ENCODE results near the gene C10orf88. TPM values are rescaled to one million over a fixed set of nuclear protein-coding genes. Genes with fewer than 3 reads are reported as not detected.

The C10orf88 gene
- total RNA-seq (10.5 TPM), polyA plus RNA-seq (ENCODE audit: insufficient read depth in 1 of 8, insufficient read length in 8 of 8, low replicate concordance in 1 of 8) (10 to 100 TPM in 7 of 8 donors, 1 to 10 TPM in 1; 8.7 to 13.7 (median 12.3) TPM)
- long read RNA-seq, donor 1, partial matches to known transcripts: 0 of 1 reads
- long read RNA-seq, donor 1, other reads (novel, unspliced or antisense): 0 of 1 reads
- long read RNA-seq, donor 2, partial matches to known transcripts: 0 of 2 reads
- long read RNA-seq, donor 2, other reads (novel, unspliced or antisense): 0 of 2 reads
- long read RNA-seq, donor 3, transcript C10orf88-204 (6 exons, 2,482 nt): major isoform, 5 of 5 reads
- long read RNA-seq, donor 3, partial matches to known transcripts: 0 of 5 reads
- long read RNA-seq, donor 3, other reads (novel, unspliced or antisense): 0 of 5 reads
- long read RNA-seq, donor 4: 0 reads
- long read RNA-seq, donor 5, transcript C10orf88-204 (6 exons, 2,482 nt): major isoform, 11 of 11 reads
- long read RNA-seq, donor 5, partial matches to known transcripts: 0 of 11 reads
- long read RNA-seq, donor 5, other reads (novel, unspliced or antisense): 0 of 11 reads
- long read RNA-seq, donor 6, partial matches to known transcripts: 0 of 2 reads
- long read RNA-seq, donor 6, other reads (novel, unspliced or antisense): 0 of 2 reads
- long read RNA-seq, donor 7, partial matches to known transcripts: 0 of 2 reads
- long read RNA-seq, donor 7, other reads (novel, unspliced or antisense): 0 of 2 reads
- long read RNA-seq, donor 8, partial matches to known transcripts: 0 of 4 reads
- long read RNA-seq, donor 8, other reads (novel, unspliced or antisense): 0 of 4 reads
- long read RNA-seq, donor 9, transcript C10orf88-204 (6 exons, 2,482 nt): major isoform, 5 of 5 reads
- long read RNA-seq, donor 9, partial matches to known transcripts: 0 of 5 reads
- long read RNA-seq, donor 9, other reads (novel, unspliced or antisense): 0 of 5 reads
- long read RNA-seq, donor 10, partial matches to known transcripts: 0 of 4 reads
- long read RNA-seq, donor 10, other reads (novel, unspliced or antisense): 0 of 4 reads
- long read RNA-seq, donor 11, partial matches to known transcripts: 0 of 5 reads
- long read RNA-seq, donor 11, other reads (novel, unspliced or antisense): 0 of 5 reads

DNA sequence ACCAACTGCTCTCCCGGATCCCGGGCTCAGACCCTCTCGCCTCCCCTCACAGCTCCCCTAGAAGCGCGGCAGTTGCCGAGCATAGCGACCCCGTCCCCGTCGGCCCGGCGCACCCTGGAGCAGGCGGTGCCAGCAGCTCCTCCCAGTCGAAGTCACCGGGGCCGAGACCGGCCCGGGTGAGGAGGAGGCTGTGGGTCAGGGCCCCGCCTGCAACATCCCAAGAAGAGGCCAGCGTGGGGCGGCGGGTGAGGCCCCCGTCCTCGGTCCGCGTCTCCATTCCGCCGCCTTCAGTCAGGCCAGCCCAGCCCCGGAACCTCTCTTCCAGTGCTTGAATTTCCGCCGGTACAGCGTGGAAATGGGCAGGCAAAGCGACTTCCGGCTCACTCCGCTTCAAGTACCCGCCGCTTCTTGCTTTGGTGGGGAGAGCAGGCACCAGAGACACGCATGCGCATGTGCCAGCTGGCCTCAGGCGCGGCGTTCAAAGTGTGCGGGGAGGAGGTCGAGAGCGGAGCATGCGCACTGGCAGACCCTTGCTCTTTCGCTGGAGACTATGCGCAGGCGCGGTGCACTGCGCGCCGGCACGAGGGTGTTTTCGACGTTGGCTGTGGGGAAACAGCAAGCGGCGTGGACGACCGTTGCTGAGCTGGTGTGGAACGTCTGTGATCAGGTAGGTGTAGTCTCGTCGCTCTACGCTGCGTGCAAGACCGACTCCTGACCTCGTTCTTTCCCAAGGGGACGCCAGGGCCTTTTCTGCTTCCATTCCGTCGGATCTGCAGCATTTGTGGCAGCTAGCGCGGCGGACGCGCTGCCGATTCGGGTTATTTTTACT lies at the start of gene C10orf88:
Gene C10orf88 (minus strand): TSS at position 326 of the 829 bp plus-strand sequence. CDS start 49 bp downstream, at position 277.
- H3K36me3 ChIP-seq (ENCODE audit: control insufficient read depth, insufficient read depth, low read length): peaks cover 2% of the 10 kb centered on the region
- peak within 1 kb of the TSS; percentile 82 for H3K4me3 ChIP-seq (ENCODE audit: low read length)
- WGBS (ENCODE audit: insufficient coverage): 2% methylated on average over 69 of the region's 77 CpGs
- no peaks in the 10 kb centered on the region for H3K9me3 ChIP-seq (replicated peaks; ENCODE audit: control insufficient read depth, low read depth, low read length)
- peaks cover 7% of the 10 kb centered on the region for H3K27me3 ChIP-seq (ENCODE audit: control insufficient read depth, insufficient read depth, low read length)
- peaks cover 10% of the 10 kb centered on the region for H3K4me1 ChIP-seq (ENCODE audit: control insufficient read depth, insufficient read depth, low read length)
- H3K27ac ChIP-seq (ENCODE audit: low read length): peak within 1 kb of the TSS; percentile 64
- DNase-seq: peak; percentile 99

DNA sequence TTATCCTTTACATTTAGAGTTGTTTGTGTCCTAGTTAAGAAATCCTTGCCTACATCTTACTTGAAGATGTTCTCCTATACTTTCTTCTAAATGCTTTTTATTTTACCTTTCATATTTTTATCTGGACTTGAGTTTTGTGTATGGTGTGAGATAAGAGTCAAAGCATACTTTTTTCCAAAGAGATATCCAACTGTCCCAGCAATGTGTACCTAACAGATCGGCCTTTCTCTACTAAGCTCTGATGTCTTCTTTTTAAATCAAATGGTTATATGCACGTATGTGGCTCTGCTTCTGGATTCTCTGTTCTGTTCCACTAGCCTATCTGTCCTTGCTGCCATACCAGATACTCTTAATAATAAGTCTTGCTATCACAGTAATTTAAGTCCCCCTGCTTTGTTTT lies 47.3 kb upstream of the C10orf88 start:
- Histone ChIP-seq H3K9me3 (replicated peaks; ENCODE audit: control insufficient read depth, low read depth, low read length) (no peaks in the 10 kb centered on the region), H3K4me1 (ENCODE audit: control insufficient read depth, insufficient read depth, low read length) (no peaks in the 10 kb centered on the region), H3K36me3 (ENCODE audit: control insufficient read depth, insufficient read depth, low read length) (peaks cover 12% of the 10 kb centered on the region), H3K27ac (ENCODE audit: low read length) (no peak overlapping the region), H3K4me3 (ENCODE audit: low read length) (no peak overlapping the region), H3K27me3 (ENCODE audit: control insufficient read depth, insufficient read depth, low read length) (no peaks in the 10 kb centered on the region)
- WGBS (ENCODE audit: insufficient coverage): no CpG with 5 or more reads among the region's 2 CpGs
- DNase-seq: no peak

- Histone ChIP-seq H3K9me3 (replicated peaks; ENCODE audit: control insufficient read depth, low read depth, low read length) (no peaks in the 10 kb centered on the region), H3K27ac (ENCODE audit: low read length) (no peak overlapping the region), H3K4me1 (ENCODE audit: control insufficient read depth, insufficient read depth, low read length) (no peaks in the 10 kb centered on the region), H3K4me3 (ENCODE audit: low read length) (no peak overlapping the region), H3K36me3 (ENCODE audit: control insufficient read depth, insufficient read depth, low read length) (peaks cover 20% of the 10 kb centered on the region), H3K27me3 (ENCODE audit: control insufficient read depth, insufficient read depth, low read length) (no peaks in the 10 kb centered on the region)
- WGBS (ENCODE audit: insufficient coverage): no CpG with 5 or more reads among the region's 3 CpGs
- DNase-seq: no peak
Measured at GRCh38 chr10:123000155-123000554, 46.1 kb upstream of the C10orf88 start.

GRCh38 chr10:122999347-122999746 lies 45.3 kb upstream of the C10orf88 start:
- no peaks in the 10 kb centered on the region for H3K27me3 ChIP-seq (ENCODE audit: control insufficient read depth, insufficient read depth, low read length)
- no CpG with 5 or more reads among the region's 3 CpGs for WGBS (ENCODE audit: insufficient coverage)
- no peaks in the 10 kb centered on the region for H3K9me3 ChIP-seq (replicated peaks; ENCODE audit: control insufficient read depth, low read depth, low read length)
- no peak for DNase-seq
- H3K4me1 ChIP-seq (ENCODE audit: control insufficient read depth, insufficient read depth, low read length): no peaks in the 10 kb centered on the region
- H3K27ac ChIP-seq (ENCODE audit: low read length): no peak overlapping the region
- no peak overlapping the region for H3K4me3 ChIP-seq (ENCODE audit: low read length)
- peaks cover 23% of the 10 kb centered on the region for H3K36me3 ChIP-seq (ENCODE audit: control insufficient read depth, insufficient read depth, low read length)

DNA sequence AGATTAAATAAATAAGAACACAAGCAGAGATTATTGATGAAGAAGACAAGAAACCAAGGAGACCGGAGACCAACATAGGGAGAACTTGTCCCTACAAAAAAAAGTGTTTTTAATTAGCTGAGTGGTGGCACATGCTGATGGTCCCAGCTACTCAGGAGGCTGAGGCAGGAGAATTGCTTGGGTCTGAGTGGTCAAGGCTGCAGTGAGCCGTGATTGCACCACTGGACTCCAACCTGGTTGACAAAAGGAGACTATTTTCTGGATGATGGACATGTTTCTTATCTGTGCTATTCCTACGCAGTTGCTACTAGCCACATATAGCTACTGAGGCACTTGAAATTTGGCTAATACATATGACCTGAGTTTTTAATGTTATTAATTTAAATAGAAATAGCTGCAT lies 44.9 kb upstream of the C10orf88 start:
- DNase-seq: no peak
- peaks cover 27% of the 10 kb centered on the region for H3K36me3 ChIP-seq (ENCODE audit: control insufficient read depth, insufficient read depth, low read length)
- 80% methylated on average over 1 of the region's 3 CpGs for WGBS (ENCODE audit: insufficient coverage)

DNA sequence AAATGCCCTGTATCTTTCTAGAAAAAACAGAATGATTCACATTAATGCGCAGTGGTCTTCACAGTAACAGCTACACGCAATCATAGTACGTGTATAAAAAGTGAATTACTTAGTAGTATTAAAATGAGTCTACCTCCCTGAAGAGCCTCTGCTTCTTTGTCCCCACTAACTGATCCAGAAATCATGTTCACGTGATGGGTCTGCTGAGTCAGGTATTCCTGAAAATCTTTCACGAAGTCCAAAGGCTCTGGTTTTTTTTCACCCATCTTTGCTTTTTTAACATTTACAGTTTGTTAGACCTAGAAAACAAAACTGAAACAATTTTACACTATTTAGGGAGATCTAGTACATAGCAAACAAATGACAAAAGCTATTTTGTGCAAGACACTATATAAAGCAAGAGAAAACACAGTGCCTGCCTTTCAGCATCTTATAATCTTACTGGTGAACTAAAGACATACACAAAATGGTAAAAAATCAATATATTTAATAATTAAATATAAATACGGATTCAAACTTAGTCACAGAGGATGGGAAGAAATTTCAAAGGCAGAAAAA lies 44.4 kb upstream of the C10orf88 start:
- Histone ChIP-seq H3K27ac (ENCODE audit: low read length) (no peak overlapping the region), H3K9me3 (replicated peaks; ENCODE audit: control insufficient read depth, low read depth, low read length) (no peaks in the 10 kb centered on the region), H3K27me3 (ENCODE audit: control insufficient read depth, insufficient read depth, low read length) (no peaks in the 10 kb centered on the region), H3K4me1 (ENCODE audit: control insufficient read depth, insufficient read depth, low read length) (no peaks in the 10 kb centered on the region), H3K4me3 (ENCODE audit: low read length) (no peak overlapping the region), H3K36me3 (ENCODE audit: control insufficient read depth, insufficient read depth, low read length) (peaks cover 30% of the 10 kb centered on the region)
- DNase-seq: no peak
- 100% methylated on average over 1 of the region's 6 CpGs for WGBS (ENCODE audit: insufficient coverage)

More for the DNA sequence above, 44.9 kb upstream of the C10orf88 start:
- no peak overlapping the region for H3K4me3 ChIP-seq (ENCODE audit: low read length)
- no peaks in the 10 kb centered on the region for H3K9me3 ChIP-seq (replicated peaks; ENCODE audit: control insufficient read depth, low read depth, low read length)
- no peak overlapping the region for H3K27ac ChIP-seq (ENCODE audit: low read length)
- H3K4me1 ChIP-seq (ENCODE audit: control insufficient read depth, insufficient read depth, low read length): no peaks in the 10 kb centered on the region
- H3K27me3 ChIP-seq (ENCODE audit: control insufficient read depth, insufficient read depth, low read length): no peaks in the 10 kb centered on the region

DNA sequence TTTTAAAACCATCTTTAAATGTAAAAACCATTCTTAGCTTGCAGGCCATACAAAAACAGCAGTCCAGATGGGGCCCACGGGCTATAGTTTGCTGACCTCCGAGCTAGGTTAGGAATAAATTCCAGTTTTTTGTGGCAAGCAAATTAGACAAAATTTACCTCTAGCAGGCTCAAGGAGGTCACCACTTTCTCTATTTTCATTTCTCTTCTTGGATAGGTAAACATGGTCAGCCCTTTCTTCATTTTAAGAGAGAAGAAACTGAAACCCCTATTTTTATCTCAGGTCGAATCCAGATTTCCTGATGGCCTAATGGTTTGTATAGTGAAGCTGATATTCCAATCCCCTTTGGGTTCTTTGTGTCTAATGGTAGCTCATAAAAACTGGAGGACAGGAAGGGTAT lies 43.8 kb upstream of the C10orf88 start:
- H3K36me3 ChIP-seq (ENCODE audit: control insufficient read depth, insufficient read depth, low read length): peaks cover 30% of the 10 kb centered on the region
- 72% methylated on average over 2 of the region's 3 CpGs for WGBS (ENCODE audit: insufficient coverage)

DNA sequence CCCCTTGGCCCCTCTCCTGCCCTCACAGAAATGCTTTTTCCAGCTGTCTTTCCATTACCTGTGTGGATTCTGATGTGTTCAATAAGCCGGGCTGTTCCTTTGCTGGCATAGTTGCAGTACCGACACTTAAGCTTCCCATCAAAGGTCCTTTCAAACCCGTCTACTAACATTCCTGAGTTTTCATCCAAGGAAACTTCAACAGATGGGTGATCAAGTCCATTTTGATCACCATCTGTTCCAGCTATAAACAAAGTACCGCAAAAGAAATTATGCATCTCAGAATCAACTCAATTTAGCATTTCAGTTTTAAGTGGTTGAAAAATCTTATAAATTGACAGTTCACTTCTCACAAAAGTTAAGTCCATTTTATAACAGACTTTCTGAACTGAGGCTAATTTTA lies 41.9 kb upstream of the C10orf88 start:
- WGBS (ENCODE audit: insufficient coverage): 54% methylated on average over 3 of the region's 4 CpGs
- peaks cover 30% of the 10 kb centered on the region for H3K36me3 ChIP-seq (ENCODE audit: control insufficient read depth, insufficient read depth, low read length)

More for the DNA sequence above, 43.8 kb upstream of the C10orf88 start:
- Histone ChIP-seq H3K27me3 (ENCODE audit: control insufficient read depth, insufficient read depth, low read length) (no peaks in the 10 kb centered on the region), H3K4me3 (ENCODE audit: low read length) (no peak overlapping the region), H3K27ac (ENCODE audit: low read length) (no peak overlapping the region), H3K4me1 (ENCODE audit: control insufficient read depth, insufficient read depth, low read length) (no peaks in the 10 kb centered on the region), H3K9me3 (replicated peaks; ENCODE audit: control insufficient read depth, low read depth, low read length) (no peaks in the 10 kb centered on the region)
- DNase-seq: no peak

DNA sequence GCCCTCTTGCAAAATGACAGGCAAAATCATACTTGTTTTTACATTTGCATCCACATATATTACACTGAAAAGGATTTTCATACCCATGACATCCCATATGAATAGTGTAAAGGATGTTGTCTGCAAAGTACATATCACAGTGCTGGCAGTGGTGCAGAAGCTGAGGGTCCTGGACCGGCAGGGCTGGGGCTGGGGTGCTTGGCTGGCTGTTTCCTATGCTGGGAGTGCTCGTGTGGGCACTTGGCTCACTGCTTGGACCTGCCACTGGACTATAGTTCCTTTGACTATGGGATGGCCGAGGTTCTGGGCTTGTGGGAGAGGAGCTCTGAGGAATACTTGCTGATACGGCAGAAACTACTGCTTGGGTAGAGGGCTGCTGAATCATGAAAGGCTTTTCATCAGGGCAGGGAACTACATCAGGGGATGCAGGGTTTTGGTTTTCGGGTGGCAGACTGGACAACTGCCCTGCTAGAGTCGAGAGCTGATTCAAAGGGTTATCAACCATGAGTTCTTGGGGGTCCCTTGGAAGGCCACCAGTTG lies 39.8 kb upstream of the C10orf88 start:
- DNase-seq: no peak
- H3K27ac ChIP-seq (ENCODE audit: low read length): no peak overlapping the region
- H3K4me3 ChIP-seq (ENCODE audit: low read length): no peak overlapping the region
- 84% methylated on average over 5 of the region's 6 CpGs for WGBS (ENCODE audit: insufficient coverage)
- no peaks in the 10 kb centered on the region for H3K27me3 ChIP-seq (ENCODE audit: control insufficient read depth, insufficient read depth, low read length)
- H3K4me1 ChIP-seq (ENCODE audit: control insufficient read depth, insufficient read depth, low read length): no peaks in the 10 kb centered on the region
- H3K36me3 ChIP-seq (ENCODE audit: control insufficient read depth, insufficient read depth, low read length): peaks cover 30% of the 10 kb centered on the region
- no peaks in the 10 kb centered on the region for H3K9me3 ChIP-seq (replicated peaks; ENCODE audit: control insufficient read depth, low read depth, low read length)

More for the DNA sequence above, 41.9 kb upstream of the C10orf88 start:
- H3K27ac ChIP-seq (ENCODE audit: low read length): no peak overlapping the region
- H3K27me3 ChIP-seq (ENCODE audit: control insufficient read depth, insufficient read depth, low read length): no peaks in the 10 kb centered on the region
- no peak for DNase-seq
- H3K4me3 ChIP-seq (ENCODE audit: low read length): no peak overlapping the region
- no peaks in the 10 kb centered on the region for H3K9me3 ChIP-seq (replicated peaks; ENCODE audit: control insufficient read depth, low read depth, low read length)
- no peaks in the 10 kb centered on the region for H3K4me1 ChIP-seq (ENCODE audit: control insufficient read depth, insufficient read depth, low read length)

Data from muscle of leg (tissue), 16 donors.